ENCODE measurements around the gene NKG7. TPM values are rescaled to one million over a fixed set of nuclear protein-coding genes. Genes with fewer than 3 reads are reported as not detected.

NKG7 gene
- total RNA-seq, 1 experiment from 2014 or later, result not detected

GRCh38 chr19:51367565-51368365 is 4.7 kb downstream of the NKG7 start:
- intact Hi-C loops (cut with micrococcal nuclease; ENCODE audit: unreplicated experiment), result loop anchor here (2.0 kb wide), 2 partner anchors 27 to 29 kb away; no protein-coding TSS in a partner anchor
- peaks cover 9% of the 10 kb centered on the region for H3K4me1 ChIP-seq (ENCODE audit: insufficient read depth, low read length, poor library complexity, severe bottlenecking)
- H3K36me3 ChIP-seq (ENCODE audit: insufficient read depth, low read length, poor library complexity, severe bottlenecking), result no peaks in the 10 kb centered on the region
- no peaks in the 10 kb centered on the region for H3K9me3 ChIP-seq (ENCODE audit: low read depth, low read length, poor library complexity, severe bottlenecking)
- no TSS peak for BruUV-seq (replicated peaks)
- peak overlapping the region; percentile 64 for H3K4me3 ChIP-seq (ENCODE audit: low read depth, low read length, poor library complexity, severe bottlenecking)
- ChIA-PET CTCF (interaction anchor here (0.6 to 1.0 kb wide), 2 partner anchors 28 to 669 kb away, joined by 3 to 6 read pairs; no protein-coding TSS in a partner anchor), POLR2A (ENCODE audit: low non-redundant PET) (interaction anchor here (0.6 kb wide), 2 partner anchors 28 to 617 kb away, joined by 3 to 6 read pairs; no protein-coding TSS in a partner anchor)
- DNase-seq (ENCODE audit: low spot score), result peak; percentile 98
- no peaks in the 10 kb centered on the region for H3K27me3 ChIP-seq (replicated peaks; ENCODE audit: insufficient read depth, low read depth, low read length, poor library complexity)
- no peak for TF ChIP-seq EZH2 (IDR thresholded peaks at IDR 0.05; ENCODE audit: borderline replicate concordance, low read depth, low read length, poor library complexity, severe bottlenecking)
- no peak for TF ChIP-seq CTCF (conservative IDR thresholded peaks at IDR 0.05; ENCODE audit: low read depth, low read length)
- peak overlapping the region; percentile 76 for H3K27ac ChIP-seq (ENCODE audit: low read depth, low read length, poor library complexity, severe bottlenecking)

GRCh38 chr19:51367255-51367564 is 5.2 kb downstream of the NKG7 start:
- intact Hi-C loops (cut with micrococcal nuclease; ENCODE audit: unreplicated experiment), result loop anchor here (2.0 kb wide), 2 partner anchors 28 kb away; no protein-coding TSS in a partner anchor
- peak overlapping the region; percentile 64 for H3K4me3 ChIP-seq (ENCODE audit: low read depth, low read length, poor library complexity, severe bottlenecking)
- DNase-seq (ENCODE audit: low spot score), result no peak
- H3K4me1 ChIP-seq (ENCODE audit: insufficient read depth, low read length, poor library complexity, severe bottlenecking), result peaks cover 9% of the 10 kb centered on the region
- BruUV-seq (replicated peaks), result no TSS peak
- CTCF ChIA-PET, result interaction anchor here (1.0 kb wide), 1 partner anchor 28 kb away, joined by 6 read pairs; no protein-coding TSS in a partner anchor
- no peaks in the 10 kb centered on the region for H3K9me3 ChIP-seq (ENCODE audit: low read depth, low read length, poor library complexity, severe bottlenecking)
- H3K27me3 ChIP-seq (replicated peaks; ENCODE audit: insufficient read depth, low read depth, low read length, poor library complexity), result no peaks in the 10 kb centered on the region
- POLR2A ChIA-PET (ENCODE audit: low non-redundant PET), result interaction anchor here (0.6 kb wide), 2 partner anchors 28 to 616 kb away, joined by 3 to 6 read pairs; no protein-coding TSS in a partner anchor
- H3K36me3 ChIP-seq (ENCODE audit: insufficient read depth, low read length, poor library complexity, severe bottlenecking), result no peaks in the 10 kb centered on the region
- H3K27ac ChIP-seq (ENCODE audit: low read depth, low read length, poor library complexity, severe bottlenecking), result peak overlapping the region; percentile 76
- TF ChIP-seq CTCF (conservative IDR thresholded peaks at IDR 0.05; ENCODE audit: low read depth, low read length) (no peak), EZH2 (IDR thresholded peaks at IDR 0.05; ENCODE audit: borderline replicate concordance, low read depth, low read length, poor library complexity, severe bottlenecking) (no peak)

GRCh38 chr19:51366389-51367254 is 5.8 kb downstream of the NKG7 start:
- intact Hi-C loops (cut with micrococcal nuclease; ENCODE audit: unreplicated experiment), result loop anchor here (2.0 kb wide), 2 partner anchors 28 kb away; no protein-coding TSS in a partner anchor
- POLR2A ChIA-PET (ENCODE audit: low non-redundant PET), result interaction anchor here (0.6 kb wide), 1 partner anchor 616 kb away, joined by 3 read pairs; no protein-coding TSS in a partner anchor

More at GRCh38 chr19:51366389-51367254, 5.8 kb downstream of the NKG7 start:
- no peak for TF ChIP-seq EZH2 (IDR thresholded peaks at IDR 0.05; ENCODE audit: borderline replicate concordance, low read depth, low read length, poor library complexity, severe bottlenecking)
- no peak for TF ChIP-seq CTCF (conservative IDR thresholded peaks at IDR 0.05; ENCODE audit: low read depth, low read length)
- H3K4me1 ChIP-seq (ENCODE audit: insufficient read depth, low read length, poor library complexity, severe bottlenecking), result peaks cover 9% of the 10 kb centered on the region
- DNase-seq (ENCODE audit: low spot score), result peak; percentile 98
- H3K36me3 ChIP-seq (ENCODE audit: insufficient read depth, low read length, poor library complexity, severe bottlenecking), result no peaks in the 10 kb centered on the region
- no peaks in the 10 kb centered on the region for H3K9me3 ChIP-seq (ENCODE audit: low read depth, low read length, poor library complexity, severe bottlenecking)
- CTCF ChIA-PET, result interaction anchor here (1.0 kb wide), 1 partner anchor 27 kb away, joined by 6 read pairs; no protein-coding TSS in a partner anchor
- peak overlapping the region; percentile 76 for H3K27ac ChIP-seq (ENCODE audit: low read depth, low read length, poor library complexity, severe bottlenecking)
- BruUV-seq (replicated peaks), result no TSS peak
- H3K4me3 ChIP-seq (ENCODE audit: low read depth, low read length, poor library complexity, severe bottlenecking), result peak overlapping the region; percentile 64
- no peaks in the 10 kb centered on the region for H3K27me3 ChIP-seq (replicated peaks; ENCODE audit: insufficient read depth, low read depth, low read length, poor library complexity)

Measured in A673 (cell line).